ENCODE results near the gene MGAT4D.

- TF ChIP-seq CTCF (IDR thresholded peaks at IDR 0.05) (no peak), EP300 (IDR thresholded peaks at IDR 0.05) (no peak)
Observed at GRCh38 chr4:140448830-140449229, 49.3 kb downstream of the MGAT4D start.
